ENCODE results near the gene ENC1. TPM values are rescaled to one million over a fixed set of nuclear protein-coding genes. Genes with fewer than 3 reads are reported as not detected.

ENC1 gene
- total RNA-seq, 1 experiment from 2014 or later, result 35.0 TPM

- Histone ChIP-seq H3K9me3 (no peaks in the 10 kb centered on the region; the same call in 1 of the 2 replicates), H3K4me3 (no peak overlapping the region), H3K36me3 (no peaks in the 10 kb centered on the region), H3K27me3 (no peaks in the 10 kb centered on the region)
- no peak for DNase-seq
Measured at GRCh38 chr5:74665273-74665672, 24.7 kb upstream of the ENC1 start.

GRCh38 chr5:74664551-74664950 lies 24.0 kb upstream of the ENC1 start:
- H3K4me3 ChIP-seq, result no peak overlapping the region
- no peaks in the 10 kb centered on the region for H3K27me3 ChIP-seq
- DNase-seq, result no peak
- no peaks in the 10 kb centered on the region; the same call in 1 of the 2 replicates for H3K9me3 ChIP-seq
- H3K36me3 ChIP-seq, result no peaks in the 10 kb centered on the region

- DNase-seq, result no peak
- H3K4me3 ChIP-seq, result no peak overlapping the region
- no peaks in the 10 kb centered on the region for H3K27me3 ChIP-seq
- no peaks in the 10 kb centered on the region for H3K36me3 ChIP-seq
- H3K9me3 ChIP-seq, result no peaks in the 10 kb centered on the region; the same call in 1 of the 2 replicates
Measured at GRCh38 chr5:74660873-74661272, 20.3 kb upstream of the ENC1 start.

- Histone ChIP-seq H3K36me3 (no peaks in the 10 kb centered on the region), H3K27me3 (no peaks in the 10 kb centered on the region), H3K9me3 (no peaks in the 10 kb centered on the region; the same call in 1 of the 2 replicates), H3K4me3 (no peak overlapping the region)
- no peak for DNase-seq
Measured at GRCh38 chr5:74660140-74660539, 19.6 kb upstream of the ENC1 start.

GRCh38 chr5:74659172-74659571 lies 18.6 kb upstream of the ENC1 start:
- H3K9me3 ChIP-seq, result no peaks in the 10 kb centered on the region; the same call in 1 of the 2 replicates
- no peak overlapping the region for H3K4me3 ChIP-seq
- no peaks in the 10 kb centered on the region for H3K36me3 ChIP-seq
- H3K27me3 ChIP-seq, result no peaks in the 10 kb centered on the region
- no peak for DNase-seq

DNA sequence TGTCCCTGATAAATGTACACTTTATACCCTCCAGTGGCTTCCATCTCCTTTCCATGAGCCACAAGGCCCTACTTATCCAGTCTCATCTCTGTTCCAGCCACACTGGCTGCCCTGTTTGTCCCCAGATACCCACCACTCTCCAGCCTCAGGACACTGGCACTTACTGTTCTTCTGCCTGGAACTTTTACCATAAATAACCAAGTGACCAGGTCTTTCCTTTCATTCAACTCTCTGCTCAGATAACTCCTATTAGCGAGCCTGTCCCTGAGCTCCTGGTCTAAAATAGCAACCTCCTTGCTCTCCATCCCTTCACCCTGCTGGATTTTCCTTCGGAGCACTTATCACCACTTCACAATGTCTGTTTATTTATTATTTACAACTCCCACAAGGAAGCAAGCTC lies 16.6 kb upstream of the ENC1 start:
- H3K27me3 ChIP-seq, result no peaks in the 10 kb centered on the region
- H3K9me3 ChIP-seq, result no peaks in the 10 kb centered on the region; the same call in 1 of the 2 replicates
- no peak for DNase-seq
- H3K4me3 ChIP-seq, result no peak overlapping the region
- H3K36me3 ChIP-seq, result no peaks in the 10 kb centered on the region

DNA sequence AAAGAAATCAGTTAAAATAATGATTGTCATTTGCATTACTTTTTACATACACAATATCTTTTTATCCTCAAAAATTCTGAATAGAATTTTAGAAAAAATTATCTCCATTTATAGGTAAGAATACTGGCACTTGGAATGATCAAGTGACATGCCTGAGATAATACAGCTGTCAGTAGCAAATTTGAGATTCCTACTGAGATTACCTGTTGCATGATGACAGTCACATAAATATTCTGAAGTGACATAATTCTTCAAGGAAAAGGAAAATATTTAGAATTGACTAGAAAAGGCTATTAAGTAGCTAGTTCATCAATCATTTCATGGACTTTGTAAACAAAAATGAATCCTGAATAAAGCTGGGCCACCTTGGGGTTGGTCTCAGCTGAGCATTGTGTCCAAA lies 15.2 kb upstream of the ENC1 start:
- Histone ChIP-seq H3K27me3 (no peaks in the 10 kb centered on the region), H3K9me3 (no peaks in the 10 kb centered on the region), H3K4me3 (no peak overlapping the region), H3K36me3 (no peaks in the 10 kb centered on the region)
- DNase-seq, result no peak

DNA sequence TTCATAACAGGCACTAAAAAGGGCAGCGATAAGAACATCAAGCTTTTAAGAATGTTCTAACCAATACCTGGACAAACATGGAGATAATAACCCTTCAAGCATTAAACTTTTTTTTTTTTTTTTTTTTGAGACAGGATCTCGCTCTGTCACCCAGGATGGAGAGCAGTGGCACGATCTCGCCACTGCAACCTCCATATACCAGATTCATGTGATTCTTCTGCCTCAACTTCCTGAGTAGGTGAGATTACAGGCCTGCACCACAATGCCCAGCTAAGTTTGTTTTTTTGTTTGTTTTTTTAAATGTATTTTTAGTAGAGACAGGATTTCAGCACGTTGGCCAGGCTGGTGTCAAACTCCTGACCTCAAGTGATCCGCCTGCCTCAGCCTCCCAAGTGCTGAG lies 14.7 kb upstream of the ENC1 start:
- no peak for DNase-seq
- Histone ChIP-seq H3K9me3 (no peaks in the 10 kb centered on the region), H3K36me3 (no peaks in the 10 kb centered on the region), H3K4me3 (no peak overlapping the region), H3K27me3 (no peaks in the 10 kb centered on the region)

DNA sequence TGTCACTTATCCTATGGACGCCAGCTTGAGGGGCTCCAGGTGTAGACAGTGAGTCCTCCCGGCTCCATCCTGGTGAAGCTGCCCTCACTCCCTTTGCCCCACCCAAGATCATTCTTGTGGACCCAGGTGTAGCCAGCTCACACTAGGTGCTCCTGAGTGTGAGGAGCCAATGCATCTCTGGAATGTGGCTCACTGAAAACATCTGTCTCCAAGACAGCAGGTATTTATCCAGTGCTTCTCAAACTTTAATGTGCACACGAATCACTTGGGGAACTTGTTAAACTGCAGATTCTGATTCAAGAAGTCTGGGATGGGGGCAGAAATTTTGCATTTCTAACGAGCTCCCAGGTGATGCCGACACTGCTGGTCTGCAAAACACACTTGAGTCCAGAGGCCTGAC lies 13.5 kb upstream of the ENC1 start:
- DNase-seq, result no peak
- no peaks in the 10 kb centered on the region for H3K9me3 ChIP-seq
- H3K27me3 ChIP-seq, result no peaks in the 10 kb centered on the region
- no peak overlapping the region for H3K4me3 ChIP-seq
- H3K36me3 ChIP-seq, result no peaks in the 10 kb centered on the region

GRCh38 chr5:74652576-74652975 lies 12.0 kb upstream of the ENC1 start:
- Histone ChIP-seq H3K27me3 (no peaks in the 10 kb centered on the region), H3K9me3 (no peaks in the 10 kb centered on the region), H3K36me3 (no peaks in the 10 kb centered on the region), H3K4me3 (no peak overlapping the region)
- DNase-seq, result no peak

GRCh38 chr5:74651710-74652109 lies 11.2 kb upstream of the ENC1 start:
- H3K9me3 ChIP-seq, result no peaks in the 10 kb centered on the region
- no peaks in the 10 kb centered on the region for H3K36me3 ChIP-seq
- H3K27me3 ChIP-seq, result no peaks in the 10 kb centered on the region
- no peak for DNase-seq
- no peak overlapping the region for H3K4me3 ChIP-seq

GRCh38 chr5:74649421-74649973 lies 9.0 kb upstream of the ENC1 start:
- H3K36me3 ChIP-seq, result no peaks in the 10 kb centered on the region
- H3K4me3 ChIP-seq, result no peak overlapping the region
- no peak for DNase-seq
- H3K27me3 ChIP-seq, result no peaks in the 10 kb centered on the region
- H3K9me3 ChIP-seq, result no peaks in the 10 kb centered on the region

DNA sequence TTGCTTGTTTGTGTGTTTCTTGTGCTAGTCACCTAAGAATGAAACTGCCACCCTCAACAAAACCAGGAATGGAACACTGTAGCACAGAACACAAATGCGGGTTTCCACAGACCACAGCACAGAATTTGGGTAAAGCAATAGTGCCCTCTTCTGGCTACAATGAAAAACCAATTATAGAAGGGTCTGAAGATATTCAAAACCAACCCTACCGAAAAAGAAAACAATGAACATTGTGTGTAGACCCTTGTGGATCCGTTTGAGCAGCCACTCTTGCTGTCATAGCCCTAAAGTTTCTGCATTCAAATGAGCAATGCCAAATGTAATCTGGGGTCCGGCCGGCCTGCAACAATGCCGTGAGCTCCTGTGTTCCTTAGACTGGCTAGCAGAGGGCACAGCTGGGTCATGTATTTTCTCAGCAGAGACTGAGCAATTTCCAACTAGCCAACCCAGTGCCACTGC lies 8.3 kb upstream of the ENC1 start:
- DNase-seq, result no peak
- H3K4me3 ChIP-seq, result no peak overlapping the region
- no peaks in the 10 kb centered on the region for H3K9me3 ChIP-seq
- H3K36me3 ChIP-seq, result no peaks in the 10 kb centered on the region
- H3K27me3 ChIP-seq, result no peaks in the 10 kb centered on the region

- Histone ChIP-seq H3K4me3 (no peak overlapping the region), H3K27me3 (no peaks in the 10 kb centered on the region), H3K36me3 (no peaks in the 10 kb centered on the region), H3K9me3 (no peaks in the 10 kb centered on the region)
- DNase-seq, result no peak
Measured at GRCh38 chr5:74647096-74647495, 6.6 kb upstream of the ENC1 start.

GRCh38 chr5:74643111-74643562 lies 2.6 kb upstream of the ENC1 start:
- H3K36me3 ChIP-seq, result no peaks in the 10 kb centered on the region
- DNase-seq, result peak; percentile 45
- H3K27me3 ChIP-seq, result no peaks in the 10 kb centered on the region
- no peak overlapping the region for H3K4me3 ChIP-seq
- no peaks in the 10 kb centered on the region for H3K9me3 ChIP-seq

DNA sequence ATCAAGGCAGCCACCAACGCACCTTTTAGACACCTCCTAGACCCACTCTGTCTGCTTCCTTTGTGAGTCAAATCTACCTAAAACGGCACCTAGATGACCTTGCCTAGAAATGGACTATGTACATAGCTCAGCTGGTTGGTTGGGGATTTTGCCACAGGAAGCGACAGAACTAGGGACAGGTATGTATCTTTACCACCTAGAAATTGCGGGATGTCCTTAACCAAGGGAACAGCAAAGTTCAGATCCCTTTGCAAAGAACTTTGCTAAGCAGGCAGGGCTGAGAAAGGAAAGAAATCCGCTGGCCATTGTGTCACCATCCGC lies 2.0 kb upstream of the ENC1 start:
- Histone ChIP-seq H3K27me3 (no peaks in the 10 kb centered on the region), H3K9me3 (no peaks in the 10 kb centered on the region), H3K36me3 (no peaks in the 10 kb centered on the region), H3K4me3 (no peak overlapping the region)
- DNase-seq, result no peak

DNA sequence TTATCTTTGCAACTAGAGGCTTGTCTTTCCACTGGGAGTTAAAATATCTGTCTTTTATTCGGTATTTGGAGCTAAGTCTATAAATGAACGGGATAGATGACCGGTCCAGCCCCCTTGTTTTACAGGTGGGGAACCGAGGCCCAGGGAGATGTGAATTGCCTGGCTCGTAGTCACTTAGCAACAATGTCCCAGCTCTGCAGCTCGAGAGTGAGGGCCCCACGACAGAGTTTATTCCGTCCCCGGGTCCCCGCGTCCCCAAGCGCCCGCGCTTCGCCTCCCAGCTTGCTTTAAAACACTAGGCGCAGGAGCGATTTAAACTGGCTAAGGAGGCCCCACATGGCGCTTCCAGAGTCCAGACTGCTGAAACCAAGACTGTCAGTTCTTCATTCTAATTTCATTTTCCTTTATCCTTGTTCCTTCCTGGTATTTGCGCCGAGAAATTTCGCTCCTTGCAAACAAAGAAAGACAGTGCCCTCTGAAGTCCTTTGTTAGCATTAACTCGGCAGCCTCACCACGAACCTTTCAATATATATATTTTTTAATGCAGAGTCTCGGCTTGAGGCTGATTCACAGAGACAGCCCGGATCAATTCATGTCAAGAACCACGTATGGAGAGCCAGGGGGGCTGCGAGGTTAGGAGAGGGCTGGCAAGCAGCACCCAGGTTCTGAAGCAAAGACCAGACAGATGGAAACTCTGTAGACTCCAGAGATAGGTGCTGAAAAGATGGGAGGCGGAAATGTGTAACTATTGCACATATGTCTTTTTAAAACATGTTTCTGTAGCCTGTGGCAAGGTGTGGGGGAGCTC lies 1.4 kb upstream of the ENC1 start:
- Histone ChIP-seq H3K9me3 (no peaks in the 10 kb centered on the region), H3K36me3 (no peaks in the 10 kb centered on the region), H3K4me3 (peak overlapping the region; percentile 90), H3K27me3 (no peaks in the 10 kb centered on the region)
- DNase-seq, result peak; percentile 44
